GM18508 (cell line): ENCODE results near the gene ZNF679.
"Not testable (repeated sequence)": the region's sequence is repeated elsewhere in the genome, so short reads cannot be mapped to it uniquely, and the experiment has no call there.

Experiments
- ATAC-seq: cut with Tn5 transposase; IDR thresholded peaks from one replicate; pipeline ENCODE4 v1.9.1; 2021; ENCODE audit warnings: moderate number of reproducible peaks; ENCODE audit not compliant: insufficient read depth, unreplicated experiment

ZNF679 gene

GRCh38 chr7:64307254-64308015, 79.2 kb downstream of the ZNF679 start:
- ATAC-seq = peak; percentile 98

- no peak for ATAC-seq
Observed at GRCh38 chr7:64308016-64308270, 79.7 kb downstream of the ZNF679 start.

GRCh38 chr7:64310426-64310825, 82.2 kb downstream of the ZNF679 start:
- ATAC-seq = no peak

- ATAC-seq = no peak
Observed at GRCh38 chr7:64312826-64313225, 84.6 kb downstream of the ZNF679 start.

- peak; percentile 100 for ATAC-seq
Observed at GRCh38 chr7:64313740-64314491, 85.6 kb downstream of the ZNF679 start, which contains the start of gene ZNF736. Gene ZNF736 (plus strand): TSS chr7:64313961. CDS start chr7:64314151, 190 bp downstream.

GRCh38 chr7:64314566-64314965, 86.3 kb downstream of the ZNF679 start:
- no peak for ATAC-seq

GRCh38 chr7:64316031-64316742, 87.9 kb downstream of the ZNF679 start:
- ATAC-seq = not testable (repeated sequence)
